GM21423 (cell line): ENCODE measurements around the gene CLDN34.

Source experiments
- ATAC-seq: cut with Tn5 transposase; IDR thresholded peaks from one replicate; pipeline ENCODE4 v1.9.1; 2021; ENCODE audit warnings: mild to moderate bottlenecking, moderate library complexity; ENCODE audit not compliant: unreplicated experiment

CLDN34 gene

GRCh38 chrX:9980401-9980800 is 13.2 kb downstream of the CLDN34 start:
- no peak for ATAC-seq

- ATAC-seq, result no peak
These were observed 13.8 kb downstream of the CLDN34 start for GRCh38 chrX:9980927-9981326.

DNA sequence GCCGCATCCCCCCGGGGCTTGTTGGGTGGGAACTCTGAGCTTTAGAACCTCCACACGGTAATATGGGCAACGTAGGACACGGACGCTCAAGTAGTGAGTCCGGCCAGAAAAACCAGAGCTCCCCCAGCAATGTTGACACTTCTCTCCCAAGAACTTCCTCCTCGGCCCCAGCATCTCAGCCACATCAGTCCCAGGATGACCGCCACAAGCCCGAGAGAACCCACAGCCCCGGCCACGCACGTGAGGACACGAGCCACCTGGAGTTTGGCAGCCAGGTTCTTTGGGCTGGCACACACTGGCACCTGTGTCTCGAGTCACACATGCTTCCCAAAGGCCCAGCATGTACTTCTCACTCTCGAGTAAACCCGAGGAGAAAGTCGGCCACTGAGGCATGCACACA is 16.3 kb downstream of the CLDN34 start:
- no peak for ATAC-seq

DNA sequence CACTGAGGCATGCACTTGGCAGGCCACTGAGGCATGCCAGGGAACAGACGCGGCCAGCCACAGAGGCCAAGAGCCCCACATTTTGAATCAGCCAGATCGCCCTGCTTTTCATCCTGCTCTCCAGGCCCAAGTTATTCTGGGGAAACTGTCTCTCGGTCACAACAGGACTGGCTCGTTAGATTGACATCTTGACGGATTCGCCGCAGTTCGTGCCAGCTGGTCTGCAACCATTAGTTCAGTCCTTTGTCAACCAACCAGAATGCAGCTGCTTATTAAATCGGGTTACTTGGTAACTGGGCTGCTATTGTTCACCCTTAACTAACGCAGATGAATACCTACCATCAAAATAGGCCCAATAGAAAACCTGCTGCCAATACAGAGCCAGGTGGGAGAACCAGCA is 16.7 kb downstream of the CLDN34 start:
- no peak for ATAC-seq

DNA sequence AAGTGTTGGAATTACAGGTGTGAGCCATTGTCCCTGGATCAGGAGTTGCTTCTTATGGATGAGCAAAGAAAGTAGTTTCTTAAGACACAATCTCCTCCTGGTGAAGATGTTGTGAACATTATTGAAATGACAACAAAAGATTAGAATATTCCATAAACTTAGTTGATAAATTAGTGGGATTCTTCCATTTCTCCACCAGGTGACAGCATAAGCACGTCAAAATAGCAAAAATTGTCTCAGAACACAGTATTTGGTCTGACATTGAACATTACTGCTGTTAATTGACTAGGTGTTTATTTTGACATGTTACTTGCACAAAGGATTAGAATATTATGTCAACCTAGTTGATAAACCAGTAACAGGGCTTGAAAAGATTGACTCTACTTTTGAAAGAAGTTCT is 21.6 kb downstream of the CLDN34 start:
- no peak for ATAC-seq

- ATAC-seq, result no peak
These were observed 24.9 kb downstream of the CLDN34 start for GRCh38 chrX:9992061-9992460.

DNA sequence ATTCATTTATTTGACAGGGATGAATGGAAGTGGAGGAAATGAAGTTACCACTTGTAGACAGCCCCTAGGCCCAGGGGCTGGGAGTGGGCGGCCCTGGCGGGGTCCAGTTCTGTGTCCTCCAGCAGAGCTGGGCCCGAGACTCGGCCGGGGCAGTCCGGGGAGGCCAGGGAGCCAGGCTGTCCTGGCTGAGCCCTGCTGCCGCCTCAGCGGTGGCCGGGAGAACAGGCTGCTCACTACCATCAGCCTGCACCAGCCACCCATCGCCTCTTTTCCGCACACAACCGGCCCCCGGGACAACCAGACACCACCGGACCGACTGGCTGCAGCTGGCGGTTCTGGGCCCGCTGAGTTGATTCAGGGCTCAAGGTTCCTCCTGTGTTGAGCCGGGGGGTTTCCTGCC is 25.6 kb downstream of the CLDN34 start:
- ATAC-seq, result no peak

DNA sequence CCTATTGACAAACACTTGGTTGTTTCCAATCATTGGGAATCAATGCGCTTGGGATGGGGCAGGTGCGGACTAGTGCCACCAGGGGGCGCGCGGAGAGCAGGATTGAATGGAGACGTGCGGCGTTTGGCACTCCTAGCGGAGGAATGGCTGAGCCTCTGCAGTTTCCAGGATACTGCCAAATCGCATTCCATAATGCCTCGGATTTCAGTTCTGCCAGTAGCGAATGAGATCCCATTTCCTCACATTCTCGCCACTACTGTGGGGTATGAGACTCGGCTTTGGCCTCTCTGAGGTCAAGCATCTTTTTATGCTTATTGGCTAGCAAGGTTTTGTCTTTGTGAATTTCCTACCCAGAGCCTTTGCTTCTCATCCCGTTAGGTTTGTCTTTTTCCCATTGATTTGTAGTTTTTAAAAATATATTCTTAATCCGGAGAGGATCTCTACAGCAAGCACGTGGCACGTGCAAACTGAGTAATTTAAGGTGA is 28.7 kb downstream of the CLDN34 start:
- peak; percentile 70 for ATAC-seq

GRCh38 chrX:9997041-9997440 is 29.9 kb downstream of the CLDN34 start:
- ATAC-seq, result no peak

GRCh38 chrX:9997524-9997923 is 30.4 kb downstream of the CLDN34 start:
- ATAC-seq, result no peak

GRCh38 chrX:10001496-10001895 is 34.3 kb downstream of the CLDN34 start:
- ATAC-seq, result no peak

- no peak for ATAC-seq
These were observed 37.8 kb downstream of the CLDN34 start for GRCh38 chrX:10004832-10005475.

DNA sequence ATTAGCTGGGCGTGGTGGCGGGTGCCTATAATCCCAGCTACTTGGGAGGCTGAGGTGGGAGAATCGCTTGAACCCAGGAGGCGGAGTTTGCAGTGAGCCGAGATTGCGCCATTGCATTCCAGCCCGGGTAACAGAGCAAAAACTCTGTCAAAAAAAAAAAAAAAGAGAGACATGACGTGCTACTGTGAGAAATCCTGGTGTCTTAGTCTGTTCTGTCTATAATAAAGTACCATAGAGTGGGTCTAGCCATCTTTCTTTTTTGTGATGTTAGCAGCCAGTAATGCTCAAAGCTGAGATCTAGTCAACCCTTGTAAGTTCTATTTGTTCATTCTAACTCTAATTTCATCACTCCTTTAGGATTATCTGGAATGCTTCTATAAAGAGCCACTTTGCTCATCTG is 38.9 kb downstream of the CLDN34 start:
- ATAC-seq, result no peak

- no peak for ATAC-seq
These were observed 39.6 kb downstream of the CLDN34 start for GRCh38 chrX:10006770-10007169.

DNA sequence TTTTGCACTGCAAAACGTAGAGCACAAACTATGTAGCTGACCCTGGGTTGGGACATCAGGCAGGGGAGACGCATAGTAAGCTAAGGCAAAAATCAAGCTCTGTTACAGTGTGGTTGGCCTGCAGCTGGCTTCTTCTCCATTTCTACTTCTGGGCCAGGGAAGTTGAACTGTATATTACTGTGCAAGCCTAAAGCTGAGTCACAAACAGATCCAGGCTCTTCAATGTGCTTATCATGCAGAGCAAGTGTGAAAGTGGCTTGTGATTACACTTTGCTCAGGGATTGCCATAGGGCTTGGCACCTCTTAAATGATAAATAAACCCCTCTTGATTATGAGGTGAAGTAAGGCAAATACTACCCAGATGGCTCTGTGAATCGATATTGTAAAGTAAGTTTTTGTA is 40.5 kb downstream of the CLDN34 start:
- ATAC-seq, result no peak

DNA sequence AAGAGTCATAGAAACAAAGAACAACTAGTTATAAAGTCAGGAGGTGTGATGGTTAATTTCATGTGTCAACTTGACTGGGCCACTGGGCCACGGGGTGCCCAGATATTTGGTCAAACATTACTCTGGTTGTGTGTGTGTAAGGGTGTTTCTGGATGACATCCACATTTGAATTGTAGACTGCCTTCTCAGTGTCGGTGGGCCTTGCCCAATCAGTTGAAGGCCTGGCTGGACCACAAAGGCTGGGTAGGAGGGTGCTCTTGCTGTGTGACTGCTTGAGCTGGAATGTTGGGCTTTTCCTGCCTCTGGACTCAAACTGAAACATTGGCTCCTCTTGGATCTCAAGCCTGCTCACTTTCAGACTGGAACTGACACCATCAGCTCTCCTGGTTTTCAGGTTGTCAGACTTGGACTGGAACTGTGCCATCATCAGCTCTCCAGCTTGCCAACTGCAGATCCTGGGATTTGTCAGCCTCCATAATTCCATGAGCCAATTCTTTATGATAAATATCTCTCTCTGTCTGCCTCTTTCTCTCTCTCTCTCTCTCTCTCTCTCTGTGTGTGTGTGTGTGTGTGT is 41.4 kb downstream of the CLDN34 start:
- no peak for ATAC-seq

- no peak for ATAC-seq
These were observed 42.6 kb downstream of the CLDN34 start for GRCh38 chrX:10009741-10010140.

GRCh38 chrX:10010686-10011085 is 43.5 kb downstream of the CLDN34 start:
- no peak for ATAC-seq

DNA sequence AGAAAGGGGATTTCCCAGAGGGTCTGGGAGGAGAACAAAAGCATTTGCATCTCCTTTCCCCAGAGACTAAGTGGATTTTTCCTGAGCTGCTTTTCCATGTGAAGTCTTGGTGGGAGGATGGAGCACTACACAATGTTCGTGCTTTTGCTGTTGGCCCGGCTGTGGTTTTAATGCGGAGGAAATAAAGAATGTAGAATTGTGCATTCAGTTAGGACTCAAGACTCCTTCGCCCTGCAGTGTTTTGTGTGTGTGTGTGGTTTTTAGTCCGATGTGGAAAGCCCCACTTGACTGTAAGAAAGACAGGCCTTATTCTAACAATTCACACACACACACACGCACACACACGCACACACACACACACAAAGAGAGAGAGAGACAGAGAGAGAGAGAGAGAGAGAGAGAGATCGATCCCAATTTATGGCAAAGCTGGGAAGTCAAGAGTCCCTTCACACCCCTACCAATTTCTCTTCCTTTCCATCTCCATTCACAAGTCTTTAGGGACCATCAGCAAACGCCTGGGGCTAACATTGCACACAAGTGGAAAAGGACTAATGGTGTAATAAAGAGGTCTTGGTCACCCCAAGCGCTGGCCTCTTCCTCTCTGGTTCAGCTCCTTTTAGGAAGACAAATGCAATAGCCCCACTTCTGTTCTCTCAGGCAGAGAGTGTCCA is 44.2 kb downstream of the CLDN34 start:
- no peak for ATAC-seq

DNA sequence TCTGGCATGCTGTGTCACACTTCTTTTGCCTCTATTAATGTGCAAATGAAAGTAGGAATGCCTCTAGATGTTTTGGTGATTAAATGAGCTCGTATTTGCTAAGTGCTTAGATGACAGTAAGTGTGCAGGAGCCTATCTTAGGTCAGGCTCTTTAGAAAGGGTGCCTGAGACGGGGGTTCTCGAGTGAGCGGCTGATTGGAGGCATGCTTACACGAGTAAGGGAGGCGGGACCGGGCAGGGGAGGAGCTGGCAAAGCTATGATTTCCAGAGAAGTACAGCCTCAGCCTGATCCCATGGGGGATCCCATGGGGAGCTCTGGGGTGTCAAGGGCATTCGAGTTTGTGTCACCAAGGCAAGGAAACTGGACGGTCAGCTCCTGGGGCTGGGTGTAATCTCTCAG is 44.8 kb downstream of the CLDN34 start:
- ATAC-seq, result no peak

GRCh38 chrX:10014462-10015354 is 47.5 kb downstream of the CLDN34 start:
- ATAC-seq, result peak; percentile 79
